ENCODE data around the gene PRR30.
A peak's percentile ranks its signal among the peaks of the same experiment; 100 is the strongest.
"Not testable (repeated sequence)": the region's sequence is repeated elsewhere in the genome, so short reads cannot be mapped to it uniquely, and the experiment has no call there.

Gene PRR30

GRCh38 chr2:27126252-27126710 lies 12.9 kb downstream of the PRR30 start:
- Histone ChIP-seq H3K4me1 (ENCODE audit: control insufficient read depth, insufficient read depth, low read length) (peaks cover 9% of the 10 kb centered on the region), H3K36me3 (ENCODE audit: control insufficient read depth, insufficient read depth, low read length) (peaks cover 20% of the 10 kb centered on the region), H3K27me3 (ENCODE audit: control insufficient read depth, insufficient read depth, low read length) (peaks cover 34% of the 10 kb centered on the region), H3K9me3 (ENCODE audit: control insufficient read depth, insufficient read depth, low read depth, low read length) (no peaks in the 10 kb centered on the region), H3K9ac (ENCODE audit: low read length) (no peak overlapping the region), H3K4me3 (ENCODE audit: low read depth, low read length) (no peak overlapping the region), H3K27ac (ENCODE audit: low read depth, low read length) (no peak overlapping the region)

GRCh38 chr2:27125104-27125503 lies 14.1 kb downstream of the PRR30 start:
- Histone ChIP-seq H3K4me1 (ENCODE audit: control insufficient read depth, insufficient read depth, low read length) (peaks cover 9% of the 10 kb centered on the region), H3K27ac (ENCODE audit: low read depth, low read length) (no peak overlapping the region), H3K9me3 (ENCODE audit: control insufficient read depth, insufficient read depth, low read depth, low read length) (no peaks in the 10 kb centered on the region), H3K27me3 (ENCODE audit: control insufficient read depth, insufficient read depth, low read length) (peaks cover 46% of the 10 kb centered on the region), H3K36me3 (ENCODE audit: control insufficient read depth, insufficient read depth, low read length) (peaks cover 8% of the 10 kb centered on the region), H3K9ac (ENCODE audit: low read length) (no peak overlapping the region), H3K4me3 (ENCODE audit: low read depth, low read length) (no peak overlapping the region)

GRCh38 chr2:27123302-27124150 lies 15.7 kb downstream of the PRR30 start, which contains the start of gene ABHD1:
ABHD1 (plus strand) TSS chr2:27123815; CDS start chr2:27123949, 134 bp downstream.
- H3K4me3 ChIP-seq (ENCODE audit: low read depth, low read length) = peak within 1 kb of the TSS; percentile 70
- no peak within 1 kb of the TSS for H3K27ac ChIP-seq (ENCODE audit: low read depth, low read length)
- no peaks in the 10 kb centered on the region for H3K36me3 ChIP-seq (ENCODE audit: control insufficient read depth, insufficient read depth, low read length)
- peaks cover 10% of the 10 kb centered on the region for H3K4me1 ChIP-seq (ENCODE audit: control insufficient read depth, insufficient read depth, low read length)
- peaks cover 61% of the 10 kb centered on the region for H3K27me3 ChIP-seq (ENCODE audit: control insufficient read depth, insufficient read depth, low read length)
- H3K9ac ChIP-seq (ENCODE audit: low read length) = peak within 1 kb of the TSS; percentile 45
- H3K9me3 ChIP-seq (ENCODE audit: control insufficient read depth, insufficient read depth, low read depth, low read length) = no peaks in the 10 kb centered on the region

- H3K9me3 ChIP-seq (ENCODE audit: control insufficient read depth, insufficient read depth, low read depth, low read length) = no peaks in the 10 kb centered on the region
- peaks cover 17% of the 10 kb centered on the region for H3K4me1 ChIP-seq (ENCODE audit: control insufficient read depth, insufficient read depth, low read length)
- no peak overlapping the region for H3K9ac ChIP-seq (ENCODE audit: low read length)
- peak overlapping the region; percentile 70; the same call in 1 of the 2 replicates for H3K4me3 ChIP-seq (ENCODE audit: low read depth, low read length)
- no peak overlapping the region for H3K27ac ChIP-seq (ENCODE audit: low read depth, low read length)
- peaks cover 69% of the 10 kb centered on the region for H3K27me3 ChIP-seq (ENCODE audit: control insufficient read depth, insufficient read depth, low read length)
- no peaks in the 10 kb centered on the region for H3K36me3 ChIP-seq (ENCODE audit: control insufficient read depth, insufficient read depth, low read length)
These were observed 16.4 kb downstream of the PRR30 start for GRCh38 chr2:27122791-27123190.

GRCh38 chr2:27121906-27122305 lies 17.3 kb downstream of the PRR30 start:
- H3K27me3 ChIP-seq (ENCODE audit: control insufficient read depth, insufficient read depth, low read length) = peaks cover 78% of the 10 kb centered on the region
- H3K9ac ChIP-seq (ENCODE audit: low read length) = no peak overlapping the region
- no peak overlapping the region for H3K4me3 ChIP-seq (ENCODE audit: low read depth, low read length)
- no peak overlapping the region for H3K27ac ChIP-seq (ENCODE audit: low read depth, low read length)
- H3K36me3 ChIP-seq (ENCODE audit: control insufficient read depth, insufficient read depth, low read length) = no peaks in the 10 kb centered on the region
- H3K4me1 ChIP-seq (ENCODE audit: control insufficient read depth, insufficient read depth, low read length) = peaks cover 17% of the 10 kb centered on the region
- H3K9me3 ChIP-seq (ENCODE audit: control insufficient read depth, insufficient read depth, low read depth, low read length) = no peaks in the 10 kb centered on the region

GRCh38 chr2:27119330-27119670 lies 19.9 kb downstream of the PRR30 start:
- Histone ChIP-seq H3K4me3 (ENCODE audit: low read depth, low read length) (peak overlapping the region; percentile 49), H3K27me3 (ENCODE audit: control insufficient read depth, insufficient read depth, low read length) (peaks cover 76% of the 10 kb centered on the region)
- not testable (repeated sequence) for H3K9ac ChIP-seq (ENCODE audit: low read length)

GRCh38 chr2:27118525-27119329 lies 20.5 kb downstream of the PRR30 start, which contains the start of gene CGREF1:
CGREF1 (minus strand) TSS chr2:27119128; CDS start chr2:27104366, 14,762 bp downstream.
- peak within 1 kb of the TSS; percentile 49 for H3K4me3 ChIP-seq (ENCODE audit: low read depth, low read length)
- no peak within 1 kb of the TSS for H3K9ac ChIP-seq (ENCODE audit: low read length)
- peaks cover 70% of the 10 kb centered on the region for H3K27me3 ChIP-seq (ENCODE audit: control insufficient read depth, insufficient read depth, low read length)
- no peaks in the 10 kb centered on the region for H3K36me3 ChIP-seq (ENCODE audit: control insufficient read depth, insufficient read depth, low read length)
- peaks cover 12% of the 10 kb centered on the region for H3K4me1 ChIP-seq (ENCODE audit: control insufficient read depth, insufficient read depth, low read length)
- H3K27ac ChIP-seq (ENCODE audit: low read depth, low read length) = no peak within 1 kb of the TSS
- no peaks in the 10 kb centered on the region for H3K9me3 ChIP-seq (ENCODE audit: control insufficient read depth, insufficient read depth, low read depth, low read length)

More at GRCh38 chr2:27119330-27119670, 19.9 kb downstream of the PRR30 start:
- not testable (repeated sequence) for H3K36me3 ChIP-seq (ENCODE audit: control insufficient read depth, insufficient read depth, low read length); H3K9me3 ChIP-seq (ENCODE audit: control insufficient read depth, insufficient read depth, low read depth, low read length); H3K27ac ChIP-seq (ENCODE audit: low read depth, low read length)
- peaks cover 17% of the 10 kb centered on the region for H3K4me1 ChIP-seq (ENCODE audit: control insufficient read depth, insufficient read depth, low read length)

GRCh38 chr2:27117995-27118524 lies 21.1 kb downstream of the PRR30 start:
- no peak overlapping the region for H3K9ac ChIP-seq (ENCODE audit: low read length)
- H3K4me3 ChIP-seq (ENCODE audit: low read depth, low read length) = peak overlapping the region; percentile 49
- H3K9me3 ChIP-seq (ENCODE audit: control insufficient read depth, insufficient read depth, low read depth, low read length) = no peaks in the 10 kb centered on the region
- no peaks in the 10 kb centered on the region for H3K36me3 ChIP-seq (ENCODE audit: control insufficient read depth, insufficient read depth, low read length)
- H3K27ac ChIP-seq (ENCODE audit: low read depth, low read length) = no peak overlapping the region
- H3K4me1 ChIP-seq (ENCODE audit: control insufficient read depth, insufficient read depth, low read length) = peaks cover 9% of the 10 kb centered on the region
- peaks cover 63% of the 10 kb centered on the region for H3K27me3 ChIP-seq (ENCODE audit: control insufficient read depth, insufficient read depth, low read length)

GRCh38 chr2:27115519-27115918 lies 23.7 kb downstream of the PRR30 start:
- no peak overlapping the region for H3K4me3 ChIP-seq (ENCODE audit: low read depth, low read length)
- H3K27me3 ChIP-seq (ENCODE audit: control insufficient read depth, insufficient read depth, low read length) = peaks cover 38% of the 10 kb centered on the region
- no peak overlapping the region for H3K9ac ChIP-seq (ENCODE audit: low read length)
- H3K4me1 ChIP-seq (ENCODE audit: control insufficient read depth, insufficient read depth, low read length) = peaks cover 8% of the 10 kb centered on the region
- no peaks in the 10 kb centered on the region for H3K9me3 ChIP-seq (ENCODE audit: control insufficient read depth, insufficient read depth, low read depth, low read length)
- H3K27ac ChIP-seq (ENCODE audit: low read depth, low read length) = no peak overlapping the region
- no peaks in the 10 kb centered on the region for H3K36me3 ChIP-seq (ENCODE audit: control insufficient read depth, insufficient read depth, low read length)

GRCh38 chr2:27111392-27112078 lies 27.7 kb downstream of the PRR30 start:
- not testable (repeated sequence) for H3K4me1 ChIP-seq (ENCODE audit: control insufficient read depth, insufficient read depth, low read length); H3K4me3 ChIP-seq (ENCODE audit: low read depth, low read length); H3K9ac ChIP-seq (ENCODE audit: low read length); H3K36me3 ChIP-seq (ENCODE audit: control insufficient read depth, insufficient read depth, low read length); H3K27me3 ChIP-seq (ENCODE audit: control insufficient read depth, insufficient read depth, low read length); H3K27ac ChIP-seq (ENCODE audit: low read depth, low read length); H3K9me3 ChIP-seq (ENCODE audit: control insufficient read depth, insufficient read depth, low read depth, low read length)

Measured in HUES6 (cell line).